ENCODE results near the gene PREB.

Gene PREB

GRCh38 chr2:27095745-27096651 lies 38.4 kb downstream of the PREB start:
- no peak overlapping the region for H2BK120ac ChIP-seq (ENCODE audit: low read depth, low read length)
- H2AK5ac ChIP-seq (ENCODE audit: low read length) = no peak overlapping the region
- H3K4me3 ChIP-seq (ENCODE audit: low read length) = no peak overlapping the region
- H3K9ac ChIP-seq (ENCODE audit: low read length) = peak overlapping the region; percentile 75
- H3K23ac ChIP-seq (ENCODE audit: low read length) = no peak overlapping the region
- H3K4ac ChIP-seq (ENCODE audit: low read depth, low read length) = peak overlapping the region; percentile 63
- no peaks in the 10 kb centered on the region for H3K79me1 ChIP-seq (ENCODE audit: low read length)
- no peak overlapping the region for H2BK5ac ChIP-seq (ENCODE audit: low read length)
- no peaks in the 10 kb centered on the region for H3K36me3 ChIP-seq (ENCODE audit: control insufficient read depth, insufficient read depth, low read length)
- no peak overlapping the region for H2BK15ac ChIP-seq (replicated peaks; ENCODE audit: low read depth)
- peak overlapping the region; percentile 17 for H4K5ac ChIP-seq (ENCODE audit: low read length)
- H3K56ac ChIP-seq (ENCODE audit: low read length) = peak overlapping the region; percentile 85
- peak; percentile 80 for DNase-seq
- no peaks in the 10 kb centered on the region for H3K27me3 ChIP-seq (ENCODE audit: insufficient read depth, low read length, poor library complexity)
- H3K27ac ChIP-seq (ENCODE audit: low read depth, low read length) = no peak overlapping the region
- no peaks in the 10 kb centered on the region for H3K4me1 ChIP-seq (ENCODE audit: control insufficient read depth, low read depth, low read length)
- peak overlapping the region; percentile 79 for H3K4me2 ChIP-seq (ENCODE audit: low read length)
- peak overlapping the region; percentile 44 for H4K8ac ChIP-seq (ENCODE audit: low read depth, low read length)
- H3K18ac ChIP-seq (ENCODE audit: low read length) = no peak overlapping the region
- no CpG with 5 or more reads among the region's 18 CpGs for whole genome bisulfite sequencing (ENCODE audit: extremely low coverage, insufficient coverage, low lambda C conversion rate)
- no peaks in the 10 kb centered on the region for H3K79me2 ChIP-seq (ENCODE audit: control insufficient read depth, insufficient read depth, low read length)

- H4K8ac ChIP-seq (ENCODE audit: low read depth, low read length) = no peak overlapping the region
- no peak overlapping the region for H3K56ac ChIP-seq (ENCODE audit: low read length)
- H3K79me2 ChIP-seq (ENCODE audit: control insufficient read depth, insufficient read depth, low read length) = no peaks in the 10 kb centered on the region
- H3K23ac ChIP-seq (ENCODE audit: low read length) = no peak overlapping the region
- H3K9ac ChIP-seq (ENCODE audit: low read length) = no peak overlapping the region
- no peak overlapping the region for H3K4me3 ChIP-seq (ENCODE audit: low read length)
- no peak for DNase-seq
- H2BK120ac ChIP-seq (ENCODE audit: low read depth, low read length) = no peak overlapping the region
- H3K18ac ChIP-seq (ENCODE audit: low read length) = no peak overlapping the region
- no peaks in the 10 kb centered on the region for H3K27me3 ChIP-seq (ENCODE audit: insufficient read depth, low read length, poor library complexity)
- H2BK5ac ChIP-seq (ENCODE audit: low read length) = no peak overlapping the region
- no CpG with 5 or more reads among the region's 2 CpGs for WGBS (ENCODE audit: extremely low coverage, insufficient coverage, low lambda C conversion rate)
- H3K79me1 ChIP-seq (ENCODE audit: low read length) = no peaks in the 10 kb centered on the region
- no peaks in the 10 kb centered on the region for H3K4me1 ChIP-seq (ENCODE audit: control insufficient read depth, low read depth, low read length)
- H2AK5ac ChIP-seq (ENCODE audit: low read length) = no peak overlapping the region
- H4K5ac ChIP-seq (ENCODE audit: low read length) = no peak overlapping the region
- no peak overlapping the region for H3K4me2 ChIP-seq (ENCODE audit: low read length)
- H2BK15ac ChIP-seq (replicated peaks; ENCODE audit: low read depth) = no peak overlapping the region
- no peaks in the 10 kb centered on the region for H3K36me3 ChIP-seq (ENCODE audit: control insufficient read depth, insufficient read depth, low read length)
- H3K4ac ChIP-seq (ENCODE audit: low read depth, low read length) = no peak overlapping the region
- no peak overlapping the region for H3K27ac ChIP-seq (ENCODE audit: low read depth, low read length)
Observed at GRCh38 chr2:27095427-27095744, 39.0 kb downstream of the PREB start.

DNA sequence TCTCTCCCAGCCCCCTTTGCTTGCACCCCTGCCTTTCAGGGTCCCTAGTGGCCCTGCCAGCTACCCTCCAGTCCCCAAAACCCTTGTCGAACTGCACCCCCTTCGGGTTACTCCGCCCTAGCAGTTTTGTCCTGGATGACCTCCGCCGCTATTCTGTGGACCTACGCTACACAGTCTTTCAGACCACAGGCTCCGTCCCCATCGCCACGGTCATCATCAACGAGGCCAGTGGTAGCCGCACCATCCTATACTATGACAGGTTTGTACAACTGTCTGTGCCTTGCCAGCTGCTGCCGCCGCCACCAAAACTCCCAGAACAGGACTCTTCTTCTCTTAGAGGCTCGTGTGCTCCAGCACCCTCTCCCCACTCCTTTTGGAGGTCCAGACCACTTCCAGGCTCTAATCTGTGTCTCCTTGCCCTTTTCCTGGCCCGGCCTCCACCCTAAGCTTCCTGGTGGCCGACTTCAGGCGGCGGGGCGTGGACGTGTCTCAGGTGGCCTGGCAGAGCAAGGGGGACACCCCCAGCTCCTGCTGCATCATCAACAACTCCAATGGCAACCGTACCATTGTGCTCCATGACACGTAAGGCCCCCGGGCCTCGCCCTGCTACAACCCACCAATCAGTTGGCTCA lies 40.0 kb downstream of the PREB start:
- Histone ChIP-seq H2BK15ac (replicated peaks; ENCODE audit: low read depth) (no peak overlapping the region), H4K8ac (ENCODE audit: low read depth, low read length) (no peak overlapping the region), H4K5ac (ENCODE audit: low read length) (no peak overlapping the region), H3K4me2 (ENCODE audit: low read length) (no peak overlapping the region), H2BK120ac (ENCODE audit: low read depth, low read length) (no peak overlapping the region), H3K56ac (ENCODE audit: low read length) (no peak overlapping the region), H3K27me3 (ENCODE audit: insufficient read depth, low read length, poor library complexity) (no peaks in the 10 kb centered on the region), H2AK5ac (ENCODE audit: low read length) (no peak overlapping the region), H3K79me2 (ENCODE audit: control insufficient read depth, insufficient read depth, low read length) (no peaks in the 10 kb centered on the region), H3K79me1 (ENCODE audit: low read length) (no peaks in the 10 kb centered on the region), H3K9ac (ENCODE audit: low read length) (no peak overlapping the region), H3K4ac (ENCODE audit: low read depth, low read length) (no peak overlapping the region), H2BK5ac (ENCODE audit: low read length) (no peak overlapping the region), H3K23ac (ENCODE audit: low read length) (no peak overlapping the region), H3K4me3 (ENCODE audit: low read length) (no peak overlapping the region), H3K27ac (ENCODE audit: low read depth, low read length) (no peak overlapping the region), H3K18ac (ENCODE audit: low read length) (no peak overlapping the region), H3K4me1 (ENCODE audit: control insufficient read depth, low read depth, low read length) (no peaks in the 10 kb centered on the region), H3K36me3 (ENCODE audit: control insufficient read depth, insufficient read depth, low read length) (no peaks in the 10 kb centered on the region)
- WGBS (ENCODE audit: extremely low coverage, insufficient coverage, low lambda C conversion rate) = no CpG with 5 or more reads among the region's 24 CpGs
- no peak for DNase-seq

DNA sequence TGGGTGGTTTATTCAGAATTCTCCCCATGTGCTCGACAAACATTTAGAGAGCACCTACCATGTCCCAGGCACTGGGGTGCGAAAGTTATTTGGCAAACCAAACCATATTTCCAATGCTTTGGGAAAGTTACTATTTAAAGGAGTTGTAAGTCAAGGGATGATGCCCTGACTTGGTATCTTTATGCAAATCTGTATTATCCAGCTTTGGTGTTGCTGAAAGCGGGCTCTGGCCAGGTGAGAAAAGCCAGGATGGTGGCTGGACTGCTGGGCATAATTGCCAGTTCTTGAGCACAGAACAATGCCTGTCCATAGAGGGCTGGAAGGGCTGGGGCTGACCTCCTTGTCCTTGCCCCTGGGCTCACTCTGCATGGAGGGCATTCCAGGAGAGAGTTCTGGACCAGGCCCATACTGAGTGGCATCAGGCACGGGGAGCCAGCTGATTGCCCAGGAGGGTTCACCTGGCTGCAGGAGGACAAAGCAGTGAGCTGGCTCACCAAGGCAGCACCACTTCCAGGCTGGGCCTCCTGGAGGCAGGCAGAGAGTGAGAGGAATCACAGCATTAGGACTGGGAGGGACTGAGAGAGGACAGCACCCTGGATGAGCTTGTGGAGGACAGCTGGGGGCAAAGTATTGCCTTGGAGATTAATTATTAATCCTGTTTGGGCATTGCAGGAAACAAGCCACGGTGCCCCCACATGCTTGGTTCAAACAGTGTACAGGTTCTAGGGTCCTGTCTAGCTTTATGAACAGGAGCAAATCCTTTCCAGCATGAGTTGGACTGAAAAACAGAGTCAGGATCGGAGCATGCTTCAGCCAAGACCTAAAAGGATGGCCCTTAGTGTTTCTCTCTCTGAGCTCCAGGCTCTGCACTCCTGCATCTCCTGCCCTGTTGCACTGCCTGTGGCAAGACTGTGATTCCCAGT lies 40.7 kb downstream of the PREB start:
- Histone ChIP-seq H3K27ac (ENCODE audit: low read depth, low read length) (no peak overlapping the region), H3K4me3 (ENCODE audit: low read length) (no peak overlapping the region), H2BK15ac (replicated peaks; ENCODE audit: low read depth) (no peak overlapping the region), H3K9ac (ENCODE audit: low read length) (no peak overlapping the region), H3K56ac (ENCODE audit: low read length) (no peak overlapping the region), H2BK5ac (ENCODE audit: low read length) (no peak overlapping the region), H3K4me1 (ENCODE audit: control insufficient read depth, low read depth, low read length) (no peaks in the 10 kb centered on the region), H2AK5ac (ENCODE audit: low read length) (no peak overlapping the region), H4K8ac (ENCODE audit: low read depth, low read length) (no peak overlapping the region), H3K23ac (ENCODE audit: low read length) (no peak overlapping the region), H3K27me3 (ENCODE audit: insufficient read depth, low read length, poor library complexity) (no peaks in the 10 kb centered on the region), H3K4ac (ENCODE audit: low read depth, low read length) (no peak overlapping the region), H3K4me2 (ENCODE audit: low read length) (no peak overlapping the region), H3K18ac (ENCODE audit: low read length) (no peak overlapping the region), H3K79me2 (ENCODE audit: control insufficient read depth, insufficient read depth, low read length) (no peaks in the 10 kb centered on the region), H3K36me3 (ENCODE audit: control insufficient read depth, insufficient read depth, low read length) (no peaks in the 10 kb centered on the region), H4K5ac (ENCODE audit: low read length) (no peak overlapping the region), H2BK120ac (ENCODE audit: low read depth, low read length) (no peak overlapping the region), H3K79me1 (ENCODE audit: low read length) (no peaks in the 10 kb centered on the region)
- whole genome bisulfite sequencing (ENCODE audit: extremely low coverage, insufficient coverage, low lambda C conversion rate) = no CpG with 5 or more reads among the region's 6 CpGs
- no peak for DNase-seq

DNA sequence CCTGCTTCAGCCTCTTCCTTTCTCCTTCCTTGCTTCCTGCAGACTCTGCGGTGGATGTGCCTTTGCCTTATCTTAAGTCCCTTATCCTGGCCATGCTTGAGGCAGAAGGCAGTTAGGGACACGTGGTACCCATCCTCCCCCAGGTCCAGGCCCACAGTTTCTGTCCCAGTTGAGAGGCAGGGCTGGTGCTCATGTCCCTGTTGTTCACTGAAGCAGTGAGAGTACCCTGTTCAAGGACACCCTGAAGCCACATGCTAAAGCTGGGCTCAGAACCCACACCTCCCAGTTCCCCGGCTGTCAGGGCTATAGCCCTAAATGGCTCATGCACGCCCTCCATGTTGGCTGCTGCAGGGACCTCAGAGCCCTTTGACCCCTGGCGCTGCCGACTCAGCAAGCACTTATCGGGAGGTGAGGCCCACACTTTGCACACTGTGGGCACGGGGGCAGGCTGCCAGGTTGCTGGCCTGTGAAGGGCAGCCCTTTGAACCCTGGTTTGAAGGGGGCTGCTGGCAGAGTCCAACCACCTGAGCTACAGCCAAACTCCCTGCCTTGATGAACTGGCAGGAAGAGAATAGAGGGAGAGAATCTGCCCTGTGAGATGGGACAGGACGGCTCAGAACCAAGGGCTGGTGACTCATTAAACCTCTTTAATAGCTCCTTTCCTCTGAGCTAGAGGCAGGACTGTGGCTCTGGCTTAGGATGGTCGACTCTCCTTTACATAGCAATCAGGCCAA lies 41.6 kb downstream of the PREB start:
- H4K5ac ChIP-seq (ENCODE audit: low read length) = no peak overlapping the region
- no peak overlapping the region for H2BK5ac ChIP-seq (ENCODE audit: low read length)
- H3K27ac ChIP-seq (ENCODE audit: low read depth, low read length) = no peak overlapping the region
- no peak overlapping the region for H3K56ac ChIP-seq (ENCODE audit: low read length)
- H3K18ac ChIP-seq (ENCODE audit: low read length) = no peak overlapping the region
- H4K8ac ChIP-seq (ENCODE audit: low read depth, low read length) = no peak overlapping the region
- H3K4me1 ChIP-seq (ENCODE audit: control insufficient read depth, low read depth, low read length) = no peaks in the 10 kb centered on the region
- no CpG with 5 or more reads among the region's 10 CpGs for WGBS (ENCODE audit: extremely low coverage, insufficient coverage, low lambda C conversion rate)
- H3K4me3 ChIP-seq (ENCODE audit: low read length) = no peak overlapping the region
- no peak overlapping the region for H3K4ac ChIP-seq (ENCODE audit: low read depth, low read length)
- no peak overlapping the region for H3K4me2 ChIP-seq (ENCODE audit: low read length)
- no peak overlapping the region for H2AK5ac ChIP-seq (ENCODE audit: low read length)
- H3K9ac ChIP-seq (ENCODE audit: low read length) = no peak overlapping the region
- no peak overlapping the region for H2BK15ac ChIP-seq (replicated peaks; ENCODE audit: low read depth)
- H3K36me3 ChIP-seq (ENCODE audit: control insufficient read depth, insufficient read depth, low read length) = no peaks in the 10 kb centered on the region
- H3K79me1 ChIP-seq (ENCODE audit: low read length) = no peaks in the 10 kb centered on the region
- H3K27me3 ChIP-seq (ENCODE audit: insufficient read depth, low read length, poor library complexity) = no peaks in the 10 kb centered on the region
- H3K79me2 ChIP-seq (ENCODE audit: control insufficient read depth, insufficient read depth, low read length) = no peaks in the 10 kb centered on the region
- no peak for DNase-seq
- no peak overlapping the region for H3K23ac ChIP-seq (ENCODE audit: low read length)
- no peak overlapping the region for H2BK120ac ChIP-seq (ENCODE audit: low read depth, low read length)
